Prostate gland (tissue), 2 donors: Measurements from ENCODE around the gene ZNF274. TPM values are rescaled to one million over a fixed set of nuclear protein-coding genes. Genes with fewer than 3 reads are reported as not detected.

Source experiments
- DNase-seq: peaks from one replicate; pipeline ENCODE4 v3.0.0-alpha.2; 2019; ENCODE audit warnings: low spot score
- H3K27ac ChIP-seq, 2 donors: fragments of 200-600 bp; sonication (generic); 2 replicates each; pipeline ENCODE4 v1.5.1; 2017 to 2019
- H3K27me3 ChIP-seq: fragments of 200-600 bp; sonication (generic); replicated peaks from 2 replicates; pipeline ENCODE4 v1.5.1; 2019; ENCODE audit not compliant: insufficient read depth
- H3K36me3 ChIP-seq, 2 donors: fragments of 200-600 bp; sonication (generic); 1 replicate in 1 of 2; 2 replicates in 1 of 2; pipeline versions ENCODE4 v1.5.1 to v1.8.1; 2017 to 2019
- H3K4me1 ChIP-seq: fragments of 200-600 bp; sonication (generic); replicated peaks from 2 replicates; pipeline ENCODE4 v1.5.1; 2019
- H3K4me3 ChIP-seq, 2 donors: fragments of 200-600 bp; sonication (generic); 2 replicates each; pipeline ENCODE4 v1.5.1; 2017 to 2019
- H3K9me3 ChIP-seq: fragments of 200-600 bp; sonication (generic); 2 replicates; pipeline ENCODE4 v1.5.1; 2017
- POLR2A ChIP-seq: fragments of 450-650 bp; IDR thresholded peaks from one replicate; pipeline ENCODE4 v1.6.1; 2016; ENCODE audit warnings: antibody characterized with exemption, mild to moderate bottlenecking
- POLR2AphosphoS5 ChIP-seq: sonication (generic); formaldehyde crosslinking; IDR thresholded peaks from one replicate; pipeline ENCODE4 v1.6.1; 2017; ENCODE audit warnings: antibody characterized with exemption
- WGBS: methylation state at CpG from one replicate; pipeline ENCODE4 v1.1.5; 2018; 5-methylcytosine and 5-hydroxymethylcytosine counted together
- intact Hi-C: fragments of 100-400 bp; cut with DNase I; formaldehyde crosslinking; loops from one replicate; pipeline ENCODE4 v1.14.2; 2022
- total RNA-seq, 2 donors: library from RNA; depleted of rRNA; stranded (reverse); fragments of >200 nt; gene quantifications; one replicate each; pipeline ENCODE4 v1.1.0, GENCODE V29; 2016
- TF ChIP-seq, protein P1 (sequence below), 4 experiments: fragments of 200-600 bp in 2 of 4; fragments of 450-650 bp in 2 of 4; sonication (generic) in 2 of 4; IDR thresholded peaks; 1 replicate in 3 of 4; 2 replicates in 1 of 4; pipeline ENCODE4 v1.5.1; 2016 to 2019; ENCODE audit warnings: antibody characterized with exemption in 4 of 4, mild to moderate bottlenecking in 2 of 4, moderate library complexity in 2 of 4

ZNF274 gene
- total RNA-seq, 2 donors from 2014 or later, result 34.5 to 34.7 TPM

GRCh38 chr19:58217607-58218391 is 34.9 kb downstream of the ZNF274 start:
- DNase-seq, result no peak
- 93% methylated on average over 25 of the region's 25 CpGs for WGBS
- no peak overlapping the region for H3K4me3 ChIP-seq
- H3K9me3 ChIP-seq, result no peaks in the 10 kb centered on the region
- H3K36me3 ChIP-seq, result peaks cover 3 to 4% of the 10 kb centered on the region in 2 donors
- no peaks in the 10 kb centered on the region for H3K4me1 ChIP-seq
- TF ChIP-seq POLR2AphosphoS5, result no peak
- no peak for TF ChIP-seq POLR2A
- TF ChIP-seq, protein P1, sequence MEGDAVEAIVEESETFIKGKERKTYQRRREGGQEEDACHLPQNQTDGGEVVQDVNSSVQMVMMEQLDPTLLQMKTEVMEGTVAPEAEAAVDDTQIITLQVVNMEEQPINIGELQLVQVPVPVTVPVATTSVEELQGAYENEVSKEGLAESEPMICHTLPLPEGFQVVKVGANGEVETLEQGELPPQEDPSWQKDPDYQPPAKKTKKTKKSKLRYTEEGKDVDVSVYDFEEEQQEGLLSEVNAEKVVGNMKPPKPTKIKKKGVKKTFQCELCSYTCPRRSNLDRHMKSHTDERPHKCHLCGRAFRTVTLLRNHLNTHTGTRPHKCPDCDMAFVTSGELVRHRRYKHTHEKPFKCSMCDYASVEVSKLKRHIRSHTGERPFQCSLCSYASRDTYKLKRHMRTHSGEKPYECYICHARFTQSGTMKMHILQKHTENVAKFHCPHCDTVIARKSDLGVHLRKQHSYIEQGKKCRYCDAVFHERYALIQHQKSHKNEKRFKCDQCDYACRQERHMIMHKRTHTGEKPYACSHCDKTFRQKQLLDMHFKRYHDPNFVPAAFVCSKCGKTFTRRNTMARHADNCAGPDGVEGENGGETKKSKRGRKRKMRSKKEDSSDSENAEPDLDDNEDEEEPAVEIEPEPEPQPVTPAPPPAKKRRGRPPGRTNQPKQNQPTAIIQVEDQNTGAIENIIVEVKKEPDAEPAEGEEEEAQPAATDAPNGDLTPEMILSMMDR (IDR thresholded peaks at IDR 0.05), result no peak
- intact Hi-C loops, result no loop called here
- H3K27ac ChIP-seq, result no peak overlapping the region
- no peaks in the 10 kb centered on the region for H3K27me3 ChIP-seq

DNA sequence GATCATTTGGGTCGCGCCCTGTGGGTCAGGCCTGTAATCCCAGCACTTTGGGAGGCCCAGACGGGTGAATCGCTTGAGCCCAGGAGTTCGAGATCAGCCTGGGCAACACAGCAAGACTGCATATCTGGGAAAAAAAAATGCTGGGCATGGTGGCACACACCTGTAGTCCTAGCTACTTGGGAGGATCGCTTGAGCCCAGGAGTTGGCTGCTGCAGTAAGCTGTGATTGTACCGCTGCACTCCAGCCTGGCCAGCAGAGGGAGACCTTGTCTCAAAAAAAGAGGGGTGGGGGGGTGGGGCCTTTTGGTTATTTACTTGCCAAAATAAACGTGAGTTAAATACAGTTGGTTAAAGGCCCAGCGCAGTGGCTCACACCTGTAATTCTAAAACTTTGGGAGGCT is 36.0 kb downstream of the ZNF274 start:
- Histone ChIP-seq H3K9me3 (no peaks in the 10 kb centered on the region), H3K36me3 (no peaks in the 10 kb centered on the region), H3K4me1 (no peaks in the 10 kb centered on the region), H3K4me3 (no peak overlapping the region), H3K27ac (no peak overlapping the region), H3K27me3 (no peaks in the 10 kb centered on the region)
- no peak for DNase-seq
- TF ChIP-seq, protein P1 (IDR thresholded peaks at IDR 0.05), result no peak
- TF ChIP-seq POLR2A, result no peak
- no peak for TF ChIP-seq POLR2AphosphoS5
- 53% methylated on average over 9 of the region's 9 CpGs for WGBS
- intact Hi-C loops, result no loop called here

DNA sequence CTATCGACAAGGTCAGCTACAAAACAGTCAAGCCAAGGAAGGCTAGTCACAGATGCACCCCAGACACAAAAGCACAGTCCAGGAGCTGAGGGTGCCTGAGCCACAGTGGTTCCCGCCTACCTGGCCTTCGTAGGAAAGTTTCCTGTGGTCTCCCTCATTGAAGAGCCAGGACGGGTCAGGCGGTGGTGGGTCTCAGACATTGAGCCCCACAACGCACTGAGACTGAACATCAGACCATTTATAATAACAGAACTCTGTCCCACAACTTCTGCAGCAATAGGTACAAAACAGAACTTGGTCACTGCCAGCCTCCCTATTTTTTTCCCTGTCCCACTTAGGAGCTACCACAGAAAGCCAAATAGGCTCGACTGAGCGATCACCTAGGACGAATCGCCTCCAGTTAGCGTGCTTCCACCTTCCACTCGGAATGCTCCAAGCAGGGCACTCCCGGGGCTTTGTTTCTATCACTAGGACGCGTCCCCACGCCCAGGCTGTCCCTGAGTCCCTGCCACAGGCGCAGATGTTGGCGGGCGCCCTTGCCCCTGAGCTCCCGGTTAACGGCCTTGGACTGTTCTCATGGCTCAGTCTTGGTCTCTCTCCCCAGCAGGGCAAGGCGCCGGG is 45.2 kb downstream of the ZNF274 start:
- Histone ChIP-seq H3K4me3 (peak overlapping the region; percentile 58 to 66), H3K27ac (peak overlapping the region; percentile 67 to 72), H3K36me3 (peaks cover 3 to 16% of the 10 kb centered on the region in 2 donors), H3K4me1 (no peaks in the 10 kb centered on the region), H3K27me3 (no peaks in the 10 kb centered on the region), H3K9me3 (no peaks in the 10 kb centered on the region)
- TF ChIP-seq POLR2AphosphoS5, result no peak
- TF ChIP-seq, protein P1 (IDR thresholded peaks at IDR 0.05), result no peak
- TF ChIP-seq POLR2A, result no peak
- WGBS, result 10% methylated on average over 21 of the region's 23 CpGs
- intact Hi-C loops, result no loop called here
- DNase-seq, result no peak

DNA sequence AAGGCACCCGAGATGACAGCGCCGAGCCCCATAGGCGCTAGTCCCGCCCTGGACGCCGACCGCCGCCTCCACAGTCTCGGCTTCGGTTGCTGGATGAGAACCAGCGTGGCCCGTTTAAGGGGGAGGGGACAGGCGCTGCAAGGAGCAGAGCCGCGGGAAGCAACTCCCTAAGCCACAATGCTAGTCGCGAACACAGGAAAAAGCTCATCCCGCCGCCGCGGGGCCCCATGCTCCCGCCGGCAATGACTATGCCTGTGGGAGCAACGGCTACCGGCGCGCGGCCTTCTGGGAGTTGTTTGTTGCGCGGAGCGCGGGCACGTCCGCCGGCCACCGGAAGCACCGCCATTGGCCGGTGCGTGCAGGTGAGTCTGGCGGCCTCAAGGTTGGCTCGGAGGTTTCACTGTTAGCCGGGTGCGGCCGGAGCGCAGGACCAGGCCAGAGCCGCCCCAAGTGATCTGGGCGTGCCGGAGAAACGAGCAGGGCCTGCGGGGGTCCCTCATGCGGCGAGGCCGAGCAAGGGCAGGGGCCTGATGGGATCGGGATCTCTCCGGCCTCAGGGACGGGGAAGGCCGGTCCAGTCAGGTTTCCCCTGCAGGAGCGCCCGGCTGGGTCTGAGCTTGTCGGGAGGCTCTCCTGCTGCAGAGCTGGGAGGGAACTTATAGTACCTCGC is 45.9 kb downstream of the ZNF274 start, which contains the start of gene ZNF544:
Gene ZNF544 (plus strand): TSS at position 330 of the 670 bp plus-strand sequence. CDS start 15,110 bp downstream, outside the sequence.
- intact Hi-C loops, result no loop called here
- H3K4me1 ChIP-seq, result no peaks in the 10 kb centered on the region
- TF ChIP-seq, protein P1 (IDR thresholded peaks at IDR 0.05), result peak in 2 of 4 experiments; percentile 14 to 34
- no peak for TF ChIP-seq POLR2A
- peak; percentile 86 for TF ChIP-seq POLR2AphosphoS5
- H3K9me3 ChIP-seq, result no peaks in the 10 kb centered on the region
- WGBS, result under 1% methylated on average over 28 of the region's 62 CpGs
- H3K27me3 ChIP-seq, result no peaks in the 10 kb centered on the region
- peak; percentile 77 for DNase-seq
- peaks cover 3 to 17% of the 10 kb centered on the region in 2 donors for H3K36me3 ChIP-seq
- H3K4me3 ChIP-seq, result peak within 1 kb of the TSS; percentile 58 to 66
- peak within 1 kb of the TSS; percentile 67 to 72 for H3K27ac ChIP-seq
